ENCODE measurements around the gene DNAJC16. TPM values are rescaled to one million over a fixed set of nuclear protein-coding genes. Genes with fewer than 3 reads are reported as not detected.
"Not testable (repeated sequence)": the region's sequence is repeated elsewhere in the genome, so short reads cannot be mapped to it uniquely, and the experiment has no call there.

Gene DNAJC16
- total and polyA plus RNA-seq, 4 donors, result 3.3 to 14.2 (median 11.1) TPM

DNA sequence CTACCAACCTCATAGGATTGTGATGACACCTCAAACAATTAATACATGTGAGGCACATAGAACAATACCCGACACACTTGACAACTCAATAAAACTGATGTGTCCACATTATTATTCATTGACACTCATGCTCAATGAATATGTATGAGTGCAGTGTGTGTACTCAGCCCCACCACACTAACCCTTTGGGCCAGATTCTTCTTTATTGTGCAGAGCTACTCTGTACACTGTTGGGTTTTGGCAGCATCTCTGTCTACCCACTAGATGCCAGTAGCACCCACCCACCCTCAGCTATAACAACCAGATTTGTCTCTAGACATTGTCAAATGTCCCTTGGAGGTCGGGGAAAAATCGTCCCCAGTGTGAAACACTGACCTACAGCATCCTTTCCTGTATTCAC is 12.7 kb upstream of the DNAJC16 start:
- no peak overlapping the region for H3K9ac ChIP-seq (ENCODE audit: low read depth in 1 of 2, low read length in 2 of 2)
- no peak for DNase-seq (ENCODE audit: low spot score)

DNA sequence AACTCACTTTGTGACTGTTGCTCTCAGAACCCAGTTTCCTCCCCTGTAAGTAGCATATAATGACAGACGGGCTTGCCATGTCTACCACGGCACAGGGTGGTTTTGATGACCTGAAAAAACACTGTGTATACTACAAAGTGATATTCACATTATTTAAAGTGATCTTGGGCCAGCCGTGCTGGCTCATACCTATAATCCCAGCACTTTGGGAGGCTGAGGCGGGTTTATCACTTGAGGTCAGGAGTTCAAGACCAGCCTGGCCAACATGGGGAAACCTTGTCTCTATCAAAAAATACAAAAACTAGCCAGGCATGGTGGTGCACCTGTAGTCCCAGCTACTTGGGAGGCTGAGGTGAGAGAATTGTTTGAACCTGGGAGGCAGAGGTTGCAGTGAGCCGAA is 12.1 kb upstream of the DNAJC16 start:
- H3K36me3 ChIP-seq (ENCODE audit: control insufficient read depth in 4 of 4, insufficient read depth in 3 of 4, low read depth in 1 of 4, low read length in 3 of 4); H3K27me3 ChIP-seq (ENCODE audit: control insufficient read depth in 4 of 4, insufficient read depth in 4 of 4, low read length in 3 of 4); H3K4me1 ChIP-seq (ENCODE audit: control insufficient read depth in 4 of 4, insufficient read depth in 4 of 4, low read length in 3 of 4); H3K4me3 ChIP-seq (ENCODE audit: low read depth in 1 of 3, low read length in 3 of 3); H3K27ac ChIP-seq (ENCODE audit: low read depth in 1 of 2, low read length in 2 of 2); H3K9ac ChIP-seq (ENCODE audit: low read depth in 1 of 2, low read length in 2 of 2); H3K9me3 ChIP-seq (ENCODE audit: control insufficient read depth in 4 of 4, low read length in 3 of 4); DNase-seq (ENCODE audit: low spot score): not testable (repeated sequence)
- 94% methylated on average over 5 of the region's 5 CpGs for WGBS

More for the DNA sequence above, 12.7 kb upstream of the DNAJC16 start:
- no peak overlapping the region for H3K27ac ChIP-seq (ENCODE audit: low read depth in 1 of 2, low read length in 2 of 2)
- H3K4me1 ChIP-seq (ENCODE audit: control insufficient read depth in 4 of 4, insufficient read depth in 4 of 4, low read length in 3 of 4), result no peaks in the 10 kb centered on the region
- whole genome bisulfite sequencing, result 94% methylated on average over 3 of the region's 3 CpGs
- H3K27me3 ChIP-seq (ENCODE audit: control insufficient read depth in 4 of 4, insufficient read depth in 4 of 4, low read length in 3 of 4), result no peaks in the 10 kb centered on the region
- H3K36me3 ChIP-seq (ENCODE audit: control insufficient read depth in 4 of 4, insufficient read depth in 3 of 4, low read depth in 1 of 4, low read length in 3 of 4), result peaks cover 0 to 7% (median 4%) of the 10 kb centered on the region in 4 donors
- no peak for TF ChIP-seq JUND (IDR thresholded peaks at IDR 0.05)
- TF ChIP-seq, protein P1, sequence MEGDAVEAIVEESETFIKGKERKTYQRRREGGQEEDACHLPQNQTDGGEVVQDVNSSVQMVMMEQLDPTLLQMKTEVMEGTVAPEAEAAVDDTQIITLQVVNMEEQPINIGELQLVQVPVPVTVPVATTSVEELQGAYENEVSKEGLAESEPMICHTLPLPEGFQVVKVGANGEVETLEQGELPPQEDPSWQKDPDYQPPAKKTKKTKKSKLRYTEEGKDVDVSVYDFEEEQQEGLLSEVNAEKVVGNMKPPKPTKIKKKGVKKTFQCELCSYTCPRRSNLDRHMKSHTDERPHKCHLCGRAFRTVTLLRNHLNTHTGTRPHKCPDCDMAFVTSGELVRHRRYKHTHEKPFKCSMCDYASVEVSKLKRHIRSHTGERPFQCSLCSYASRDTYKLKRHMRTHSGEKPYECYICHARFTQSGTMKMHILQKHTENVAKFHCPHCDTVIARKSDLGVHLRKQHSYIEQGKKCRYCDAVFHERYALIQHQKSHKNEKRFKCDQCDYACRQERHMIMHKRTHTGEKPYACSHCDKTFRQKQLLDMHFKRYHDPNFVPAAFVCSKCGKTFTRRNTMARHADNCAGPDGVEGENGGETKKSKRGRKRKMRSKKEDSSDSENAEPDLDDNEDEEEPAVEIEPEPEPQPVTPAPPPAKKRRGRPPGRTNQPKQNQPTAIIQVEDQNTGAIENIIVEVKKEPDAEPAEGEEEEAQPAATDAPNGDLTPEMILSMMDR (IDR thresholded peaks at IDR 0.05; ENCODE audit: low read depth, low read length, missing input control), result no peak
- no peak for TF ChIP-seq HNF4A (conservative IDR thresholded peaks at IDR 0.05)
- no peak for TF ChIP-seq RXRA (IDR thresholded peaks at IDR 0.05)
- no peak for TF ChIP-seq GABPA (IDR thresholded peaks at IDR 0.05 in 1 of 2, conservative IDR thresholded peaks at IDR 0.05 in 1 of 2)
- TF ChIP-seq, protein P2, sequence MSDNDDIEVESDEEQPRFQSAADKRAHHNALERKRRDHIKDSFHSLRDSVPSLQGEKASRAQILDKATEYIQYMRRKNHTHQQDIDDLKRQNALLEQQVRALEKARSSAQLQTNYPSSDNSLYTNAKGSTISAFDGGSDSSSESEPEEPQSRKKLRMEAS (IDR thresholded peaks at IDR 0.05), result no peak
- no peak for TF ChIP-seq NR2F2 (IDR thresholded peaks at IDR 0.05)
- TF ChIP-seq, protein P3, sequence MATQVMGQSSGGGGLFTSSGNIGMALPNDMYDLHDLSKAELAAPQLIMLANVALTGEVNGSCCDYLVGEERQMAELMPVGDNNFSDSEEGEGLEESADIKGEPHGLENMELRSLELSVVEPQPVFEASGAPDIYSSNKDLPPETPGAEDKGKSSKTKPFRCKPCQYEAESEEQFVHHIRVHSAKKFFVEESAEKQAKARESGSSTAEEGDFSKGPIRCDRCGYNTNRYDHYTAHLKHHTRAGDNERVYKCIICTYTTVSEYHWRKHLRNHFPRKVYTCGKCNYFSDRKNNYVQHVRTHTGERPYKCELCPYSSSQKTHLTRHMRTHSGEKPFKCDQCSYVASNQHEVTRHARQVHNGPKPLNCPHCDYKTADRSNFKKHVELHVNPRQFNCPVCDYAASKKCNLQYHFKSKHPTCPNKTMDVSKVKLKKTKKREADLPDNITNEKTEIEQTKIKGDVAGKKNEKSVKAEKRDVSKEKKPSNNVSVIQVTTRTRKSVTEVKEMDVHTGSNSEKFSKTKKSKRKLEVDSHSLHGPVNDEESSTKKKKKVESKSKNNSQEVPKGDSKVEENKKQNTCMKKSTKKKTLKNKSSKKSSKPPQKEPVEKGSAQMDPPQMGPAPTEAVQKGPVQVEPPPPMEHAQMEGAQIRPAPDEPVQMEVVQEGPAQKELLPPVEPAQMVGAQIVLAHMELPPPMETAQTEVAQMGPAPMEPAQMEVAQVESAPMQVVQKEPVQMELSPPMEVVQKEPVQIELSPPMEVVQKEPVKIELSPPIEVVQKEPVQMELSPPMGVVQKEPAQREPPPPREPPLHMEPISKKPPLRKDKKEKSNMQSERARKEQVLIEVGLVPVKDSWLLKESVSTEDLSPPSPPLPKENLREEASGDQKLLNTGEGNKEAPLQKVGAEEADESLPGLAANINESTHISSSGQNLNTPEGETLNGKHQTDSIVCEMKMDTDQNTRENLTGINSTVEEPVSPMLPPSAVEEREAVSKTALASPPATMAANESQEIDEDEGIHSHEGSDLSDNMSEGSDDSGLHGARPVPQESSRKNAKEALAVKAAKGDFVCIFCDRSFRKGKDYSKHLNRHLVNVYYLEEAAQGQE (IDR thresholded peaks at IDR 0.05), result no peak
- H3K4me3 ChIP-seq (ENCODE audit: low read depth in 1 of 3, low read length in 3 of 3), result no peak overlapping the region
- no peaks in the 10 kb centered on the region for H3K9me3 ChIP-seq (ENCODE audit: control insufficient read depth in 4 of 4, low read length in 3 of 4)

DNA sequence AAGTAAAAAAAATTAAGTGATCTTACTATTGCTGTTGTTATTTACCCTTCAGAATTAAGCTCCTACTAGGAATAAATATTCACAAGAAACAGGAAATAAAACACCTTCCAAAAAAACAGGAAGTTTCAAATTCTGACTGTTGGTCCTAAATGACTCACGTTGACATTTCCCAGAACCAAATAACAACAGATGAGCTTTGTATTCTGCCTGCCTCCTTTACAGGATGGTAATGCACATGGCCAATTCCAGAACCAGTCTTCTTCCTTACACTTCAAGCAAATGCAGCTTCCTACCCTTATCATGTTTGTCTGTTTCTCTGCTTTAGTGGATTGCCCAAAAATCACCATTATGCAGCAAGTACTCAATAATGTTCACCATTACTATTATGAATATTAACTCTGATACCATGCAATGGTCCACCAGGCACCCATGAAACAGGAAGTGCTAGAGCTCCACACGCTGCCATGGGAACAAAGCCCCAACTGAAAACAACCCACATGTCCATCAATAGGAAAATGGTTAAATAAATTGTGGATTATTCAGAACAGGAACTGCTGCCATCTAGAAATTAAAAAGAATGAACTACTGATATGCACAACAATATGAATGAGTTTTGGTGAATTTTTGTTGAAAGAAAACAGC is 11.5 kb upstream of the DNAJC16 start:
- Histone ChIP-seq H3K27me3 (ENCODE audit: control insufficient read depth in 4 of 4, insufficient read depth in 4 of 4, low read length in 3 of 4) (no peaks in the 10 kb centered on the region), H3K9me3 (ENCODE audit: control insufficient read depth in 4 of 4, low read length in 3 of 4) (no peaks in the 10 kb centered on the region), H3K9ac (ENCODE audit: low read depth in 1 of 2, low read length in 2 of 2) (no peak overlapping the region), H3K4me3 (ENCODE audit: low read depth in 1 of 3, low read length in 3 of 3) (no peak overlapping the region), H3K27ac (ENCODE audit: low read depth in 1 of 2, low read length in 2 of 2) (no peak overlapping the region), H3K4me1 (ENCODE audit: control insufficient read depth in 4 of 4, insufficient read depth in 4 of 4, low read length in 3 of 4) (no peaks in the 10 kb centered on the region), H3K36me3 (ENCODE audit: control insufficient read depth in 4 of 4, insufficient read depth in 3 of 4, low read depth in 1 of 4, low read length in 3 of 4) (peaks cover 0 to 7% (median 4%) of the 10 kb centered on the region in 4 donors)
- TF ChIP-seq YY1 (IDR thresholded peaks at IDR 0.05), result no peak
- no peak for TF ChIP-seq FOXA2 (IDR thresholded peaks at IDR 0.05)
- TF ChIP-seq, protein P4, sequence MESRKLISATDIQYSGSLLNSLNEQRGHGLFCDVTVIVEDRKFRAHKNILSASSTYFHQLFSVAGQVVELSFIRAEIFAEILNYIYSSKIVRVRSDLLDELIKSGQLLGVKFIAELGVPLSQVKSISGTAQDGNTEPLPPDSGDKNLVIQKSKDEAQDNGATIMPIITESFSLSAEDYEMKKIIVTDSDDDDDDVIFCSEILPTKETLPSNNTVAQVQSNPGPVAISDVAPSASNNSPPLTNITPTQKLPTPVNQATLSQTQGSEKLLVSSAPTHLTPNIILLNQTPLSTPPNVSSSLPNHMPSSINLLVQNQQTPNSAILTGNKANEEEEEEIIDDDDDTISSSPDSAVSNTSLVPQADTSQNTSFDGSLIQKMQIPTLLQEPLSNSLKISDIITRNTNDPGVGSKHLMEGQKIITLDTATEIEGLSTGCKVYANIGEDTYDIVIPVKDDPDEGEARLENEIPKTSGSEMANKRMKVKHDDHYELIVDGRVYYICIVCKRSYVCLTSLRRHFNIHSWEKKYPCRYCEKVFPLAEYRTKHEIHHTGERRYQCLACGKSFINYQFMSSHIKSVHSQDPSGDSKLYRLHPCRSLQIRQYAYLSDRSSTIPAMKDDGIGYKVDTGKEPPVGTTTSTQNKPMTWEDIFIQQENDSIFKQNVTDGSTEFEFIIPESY (IDR thresholded peaks at IDR 0.05), result no peak
- TF ChIP-seq NR2F2 (IDR thresholded peaks at IDR 0.05), result no peak
- no peak for TF ChIP-seq EGR1 (IDR thresholded peaks at IDR 0.05; ENCODE audit: low read depth in 2 of 2)
- TF ChIP-seq HNF4G (IDR thresholded peaks at IDR 0.05), result no peak
- TF ChIP-seq, protein P1 (IDR thresholded peaks at IDR 0.05; ENCODE audit: low read depth, low read length, missing input control), result no peak
- no peak for TF ChIP-seq TAF1 (conservative IDR thresholded peaks at IDR 0.05)
- TF ChIP-seq, protein P2 (IDR thresholded peaks at IDR 0.05), result no peak
- no peak for DNase-seq (ENCODE audit: low spot score)
- 74% methylated on average over 2 of the region's 2 CpGs for WGBS
